ENCODE data around the gene UBE2A. TPM values are rescaled to one million over a fixed set of nuclear protein-coding genes. Genes with fewer than 3 reads are reported as not detected.

The UBE2A gene
- total RNA-seq, 1 donor from 2014 or later, result 73.5 TPM

DNA sequence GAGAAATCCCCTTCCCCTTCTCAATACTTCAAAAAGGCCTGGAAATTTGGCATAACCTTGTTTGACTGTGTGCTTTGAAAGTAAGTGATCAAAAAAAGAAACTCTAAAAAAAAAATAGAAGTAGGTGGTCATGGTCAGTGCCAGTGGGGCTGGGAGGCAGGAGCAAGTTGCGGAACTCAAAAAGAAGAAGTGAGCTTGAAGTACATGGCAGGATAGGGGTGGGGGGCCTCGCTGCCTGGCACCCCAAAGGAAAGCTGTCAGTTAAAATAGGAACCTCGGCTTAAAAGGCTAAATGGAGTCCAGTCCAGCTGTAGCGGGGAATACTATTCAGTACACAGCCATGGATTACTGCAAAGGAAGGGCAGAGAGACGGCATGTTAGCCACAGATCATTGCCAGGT is 44.1 kb downstream of the UBE2A start:
- Mint-ChIP-seq H3K4me1 (peaks cover 69% of the 10 kb centered on the region), H3K27ac (peak overlapping the region; percentile 90), H3K9me3 (no peaks in the 10 kb centered on the region), H3K36me3 (ENCODE audit: low read depth) (peaks cover 14% of the 10 kb centered on the region), H3K4me3 (peak overlapping the region; percentile 72), H3K27me3 (no peaks in the 10 kb centered on the region)
- ChIA-PET CTCF (interaction anchor here (0.6 to 2.5 kb wide), 7 partner anchors 8 to 136 kb away, joined by 3 to 16 read pairs (median 4); no protein-coding TSS in a partner anchor), POLR2A (interaction anchor here (0.5 to 5.9 kb wide), 16 partner anchors 12 to 173 kb away, joined by 3 to 56 read pairs (median 4); partner anchors contain the start of genes NKRF, RPL39, SEPTIN6 and SOWAHD)
- intact Hi-C loops (cut with micrococcal nuclease), result loop anchor here (1.0 to 2.0 kb wide), 4 partner anchors 12 to 160 kb away; partner anchors contain the start of gene NKRF
- DNase-seq (peak; percentile 29), ATAC-seq (ENCODE audit: low read depth) (peak; percentile 55)
- TF ChIP-seq, protein P1, sequence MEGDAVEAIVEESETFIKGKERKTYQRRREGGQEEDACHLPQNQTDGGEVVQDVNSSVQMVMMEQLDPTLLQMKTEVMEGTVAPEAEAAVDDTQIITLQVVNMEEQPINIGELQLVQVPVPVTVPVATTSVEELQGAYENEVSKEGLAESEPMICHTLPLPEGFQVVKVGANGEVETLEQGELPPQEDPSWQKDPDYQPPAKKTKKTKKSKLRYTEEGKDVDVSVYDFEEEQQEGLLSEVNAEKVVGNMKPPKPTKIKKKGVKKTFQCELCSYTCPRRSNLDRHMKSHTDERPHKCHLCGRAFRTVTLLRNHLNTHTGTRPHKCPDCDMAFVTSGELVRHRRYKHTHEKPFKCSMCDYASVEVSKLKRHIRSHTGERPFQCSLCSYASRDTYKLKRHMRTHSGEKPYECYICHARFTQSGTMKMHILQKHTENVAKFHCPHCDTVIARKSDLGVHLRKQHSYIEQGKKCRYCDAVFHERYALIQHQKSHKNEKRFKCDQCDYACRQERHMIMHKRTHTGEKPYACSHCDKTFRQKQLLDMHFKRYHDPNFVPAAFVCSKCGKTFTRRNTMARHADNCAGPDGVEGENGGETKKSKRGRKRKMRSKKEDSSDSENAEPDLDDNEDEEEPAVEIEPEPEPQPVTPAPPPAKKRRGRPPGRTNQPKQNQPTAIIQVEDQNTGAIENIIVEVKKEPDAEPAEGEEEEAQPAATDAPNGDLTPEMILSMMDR (IDR thresholded peaks at IDR 0.05), result no peak

DNA sequence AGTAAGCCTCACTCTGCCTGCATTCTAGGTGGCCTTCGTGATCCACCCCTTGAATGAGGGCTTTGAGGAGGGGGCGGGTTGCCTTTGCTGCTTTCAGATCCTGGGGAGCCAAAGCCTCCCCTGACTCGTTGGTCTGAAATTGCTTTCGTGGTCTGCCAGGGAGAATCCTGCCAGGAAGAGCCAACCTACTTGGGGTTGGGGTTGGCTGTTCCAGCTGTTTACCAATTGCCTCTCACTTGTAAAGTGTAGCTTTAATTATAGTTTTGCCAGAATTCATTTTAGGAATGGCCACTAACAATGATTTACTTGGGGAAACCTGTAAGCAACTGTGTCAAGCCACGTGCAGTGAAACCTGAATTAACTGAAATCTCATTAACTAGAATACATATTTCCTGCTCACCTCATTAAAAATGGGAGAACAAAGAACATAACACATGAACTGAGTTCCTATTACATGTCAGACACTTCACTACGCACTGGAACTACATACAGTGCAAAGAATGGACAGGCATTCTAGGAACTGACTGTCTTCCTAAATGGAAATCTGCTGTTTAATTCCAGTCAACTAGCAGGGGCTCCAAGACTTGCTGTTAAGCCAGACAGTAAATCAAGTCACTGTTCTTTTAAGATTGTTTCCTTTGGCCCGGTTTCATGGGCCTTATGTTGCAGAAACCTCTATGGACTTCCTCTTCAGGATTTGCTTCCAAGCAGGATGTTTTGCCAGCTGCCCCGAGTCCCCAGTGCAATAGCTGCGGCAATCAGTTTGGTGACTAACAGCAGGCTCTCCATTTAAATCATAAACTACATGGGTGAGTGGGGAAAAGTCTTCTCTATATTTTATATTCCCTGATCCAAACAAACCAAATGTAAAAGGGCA is 48.2 kb downstream of the UBE2A start:
- intact Hi-C loops (cut with micrococcal nuclease), result no loop called here
- no peaks in the 10 kb centered on the region for H3K9me3 Mint-ChIP-seq
- peaks cover 38% of the 10 kb centered on the region for H3K36me3 Mint-ChIP-seq (ENCODE audit: low read depth)
- H3K27me3 Mint-ChIP-seq, result no peaks in the 10 kb centered on the region
- ChIA-PET CTCF (interaction anchor here (1.4 kb wide), 1 partner anchor 107 kb away, joined by 4 read pairs; no protein-coding TSS in a partner anchor), POLR2A (interaction anchor here (0.7 to 2.6 kb wide), 2 partner anchors 13 to 938 kb away, joined by 3 to 15 read pairs; partner anchors contain the start of gene CUL4B)
- H3K4me3 Mint-ChIP-seq, result no peak overlapping the region
- no peak for DNase-seq
- H3K4me1 Mint-ChIP-seq, result peaks cover 42% of the 10 kb centered on the region
- no peak for ATAC-seq (ENCODE audit: low read depth)
- TF ChIP-seq, protein P1 (IDR thresholded peaks at IDR 0.05), result no peak
- H3K27ac Mint-ChIP-seq, result peak overlapping the region; percentile 46

DNA sequence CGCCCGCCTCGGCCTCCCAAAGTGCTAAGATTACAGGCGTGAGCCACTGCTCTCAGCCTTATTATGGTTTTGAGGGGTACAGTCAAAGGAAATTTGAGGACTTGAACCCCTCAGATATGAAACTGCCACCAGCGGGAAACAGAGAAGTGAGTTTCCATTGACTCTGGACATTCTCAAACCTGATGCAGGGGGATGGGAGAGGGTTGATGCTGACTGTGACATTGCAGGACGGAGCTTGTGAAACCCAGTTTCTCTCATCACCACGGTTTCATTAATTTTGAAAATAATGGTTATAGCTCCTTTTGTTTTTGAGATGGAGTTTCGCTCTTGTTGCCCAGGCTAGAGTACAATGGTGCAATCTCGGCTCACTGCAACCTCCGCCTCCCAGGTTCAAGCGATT is 50.1 kb downstream of the UBE2A start:
- TF ChIP-seq, protein P1 (IDR thresholded peaks at IDR 0.05), result no peak
- ATAC-seq (ENCODE audit: low read depth) (no peak), DNase-seq (no peak)
- Mint-ChIP-seq H3K27ac (no peak overlapping the region), H3K27me3 (no peaks in the 10 kb centered on the region), H3K9me3 (no peaks in the 10 kb centered on the region), H3K36me3 (ENCODE audit: low read depth) (peaks cover 45% of the 10 kb centered on the region), H3K4me1 (peaks cover 25% of the 10 kb centered on the region), H3K4me3 (no peak overlapping the region)
- ChIA-PET POLR2A (interaction anchor here (1.4 to 1.6 kb wide), 2 partner anchors 19 to 167 kb away, joined by 3 to 4 read pairs; partner anchors contain the start of gene RPL39), CTCF (no interaction called here)
- intact Hi-C loops (cut with micrococcal nuclease), result no loop called here

DNA sequence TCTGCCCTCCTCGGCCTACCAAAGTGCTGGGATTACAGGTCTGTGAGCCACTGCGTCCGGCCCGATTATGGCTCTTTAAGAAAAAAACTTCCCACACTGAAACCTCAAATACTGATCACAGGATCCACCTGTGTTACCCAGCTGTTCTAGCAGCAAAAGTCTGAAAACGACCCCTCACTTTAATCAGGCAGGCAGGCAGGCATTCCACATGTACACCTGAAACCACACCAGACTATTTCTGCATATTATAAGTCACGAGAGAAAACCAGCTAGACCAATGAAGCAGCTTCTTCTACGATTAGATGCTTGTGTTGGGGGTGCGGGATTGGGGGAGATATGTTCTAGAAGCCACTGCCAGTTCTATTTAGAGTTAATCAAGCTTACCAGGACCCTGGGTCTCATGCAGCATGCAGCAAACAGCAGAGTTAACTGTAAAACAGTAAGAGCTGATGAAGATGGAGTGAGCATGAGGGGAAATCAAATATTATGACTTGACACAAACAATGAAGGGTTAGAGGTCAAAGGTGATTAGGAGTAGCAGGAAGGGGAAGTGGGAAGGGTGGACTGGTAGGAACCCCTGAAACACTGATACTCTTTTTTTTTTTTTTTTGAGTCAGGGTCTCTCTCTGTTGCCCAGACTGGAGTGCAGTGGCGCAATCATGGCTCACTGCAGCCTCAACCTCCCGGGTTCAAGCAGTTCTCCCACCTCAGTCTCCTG is 50.7 kb downstream of the UBE2A start:
- intact Hi-C loops (cut with micrococcal nuclease), result no loop called here
- Mint-ChIP-seq H3K4me3 (no peak overlapping the region), H3K36me3 (ENCODE audit: low read depth) (peaks cover 48% of the 10 kb centered on the region), H3K4me1 (peaks cover 19% of the 10 kb centered on the region), H3K27ac (peak overlapping the region; percentile 16), H3K9me3 (no peaks in the 10 kb centered on the region), H3K27me3 (no peaks in the 10 kb centered on the region)
- ATAC-seq (ENCODE audit: low read depth) (no peak), DNase-seq (no peak)
- TF ChIP-seq, protein P1 (IDR thresholded peaks at IDR 0.05), result no peak
- ChIA-PET POLR2A (interaction anchor here (0.7 to 1.6 kb wide), 3 partner anchors 19 to 167 kb away, joined by 3 to 4 read pairs (median 3); partner anchors contain the start of gene RPL39), CTCF (no interaction called here)
